OCI-LY1 (cell line): ENCODE measurements around the gene AJM1.
"Not testable (repeated sequence)": the region's sequence is repeated elsewhere in the genome, so short reads cannot be mapped to it uniquely, and the experiment has no call there.

Source experiments
- H2AFZ ChIP-seq: fragments of 200-600 bp; sonication (generic), shearing (Covaris generic); 2 replicates; pipeline ENCODE4 v1.6.0; 2014; ENCODE audit warnings: antibody characterized with exemption, mild to moderate bottlenecking, low read length
- H3F3A ChIP-seq: fragments of 200-600 bp; sonication (generic), shearing (Covaris generic); 2 replicates; pipeline ENCODE4 v1.6.0; 2014; ENCODE audit warnings: mild to moderate bottlenecking, antibody characterized with exemption, low read length, moderate library complexity; ENCODE audit not compliant: insufficient read depth
- H3K27ac ChIP-seq: fragments of 200-600 bp; sonication (generic); 2 replicates; pipeline ENCODE4 v1.5.1; 2014; ENCODE audit warnings: low read length, mixed run types, mild to moderate bottlenecking, low read depth; ENCODE audit not compliant: poor library complexity, severe bottlenecking
- H3K27me3 ChIP-seq: fragments of 200-600 bp; sonication (generic); 2 replicates; pipeline ENCODE4 v1.6.0; 2014; ENCODE audit warnings: antibody characterized with exemption, mild to moderate bottlenecking, low read length, moderate library complexity; ENCODE audit not compliant: insufficient read depth
- H3K36me3 ChIP-seq: fragments of 200-600 bp; sonication (generic); 2 replicates; pipeline ENCODE4 v1.6.1; 2014; ENCODE audit warnings: mild to moderate bottlenecking, antibody characterized with exemption, low read length, moderate library complexity, mixed read lengths; ENCODE audit not compliant: insufficient read depth
- H3K4me1 ChIP-seq: fragments of 200-600 bp; sonication (generic); 2 replicates; pipeline ENCODE4 v1.5.1; 2014; ENCODE audit warnings: mild to moderate bottlenecking, low read length, moderate library complexity; ENCODE audit not compliant: insufficient read depth, severe bottlenecking
- H3K4me2 ChIP-seq: fragments of 200-600 bp; sonication (generic), shearing (Covaris generic); 2 replicates; pipeline ENCODE4 v1.6.1; 2014; ENCODE audit warnings: low read length
- H3K4me3 ChIP-seq: fragments of 200-600 bp; sonication (generic); 2 replicates; pipeline ENCODE4 v1.5.1; 2014; ENCODE audit warnings: low read length, low read depth, mild to moderate bottlenecking, mixed read lengths; ENCODE audit not compliant: poor library complexity, severe bottlenecking
- H3K79me2 ChIP-seq: fragments of 200-600 bp; shearing (Covaris generic); 2 replicates; pipeline ENCODE4 v1.6.1; 2016; ENCODE audit warnings: mixed run types, low read length, mixed read lengths; ENCODE audit not compliant: insufficient read depth
- H3K9ac ChIP-seq: fragments of 200-600 bp; sonication (generic), shearing (Covaris generic); 2 replicates; pipeline ENCODE4 v1.6.1; 2014; ENCODE audit warnings: mild to moderate bottlenecking, low read length, mixed read lengths
- H3K9me2 ChIP-seq: fragments of 200-600 bp; sonication (generic), shearing (Covaris generic); 2 replicates; pipeline ENCODE4 v1.6.1; 2014; ENCODE audit warnings: low read depth, mild to moderate bottlenecking, low read length, mixed read lengths
- H3K9me3 ChIP-seq: fragments of 200-600 bp; shearing (Covaris generic); 2 replicates; pipeline ENCODE4 v1.6.1; 2014; ENCODE audit warnings: low read length, mixed read lengths
- H4K20me1 ChIP-seq: fragments of 200-600 bp; sonication (generic), shearing (Covaris generic); 2 replicates; pipeline ENCODE4 v1.6.0; 2016; ENCODE audit warnings: mild to moderate bottlenecking, low read length; ENCODE audit not compliant: insufficient read depth
- EZH2 ChIP-seq: fragments of 200-600 bp; sonication (generic), shearing (Covaris generic); IDR thresholded peaks from 2 replicates; pipeline ENCODE4 v1.8.0; 2017; ENCODE audit warnings: borderline replicate concordance, mixed run types, mild to moderate bottlenecking, antibody characterized with exemption, low read length, moderate library complexity, mixed read lengths
- TF ChIP-seq, protein P1 (sequence below): fragments of 200-600 bp; sonication (generic), shearing (Covaris generic); IDR thresholded peaks from 2 replicates; pipeline ENCODE4 v1.5.1; 2017; ENCODE audit warnings: mild to moderate bottlenecking, antibody characterized with exemption, low read length, moderate library complexity, mixed read lengths

AJM1 gene

DNA sequence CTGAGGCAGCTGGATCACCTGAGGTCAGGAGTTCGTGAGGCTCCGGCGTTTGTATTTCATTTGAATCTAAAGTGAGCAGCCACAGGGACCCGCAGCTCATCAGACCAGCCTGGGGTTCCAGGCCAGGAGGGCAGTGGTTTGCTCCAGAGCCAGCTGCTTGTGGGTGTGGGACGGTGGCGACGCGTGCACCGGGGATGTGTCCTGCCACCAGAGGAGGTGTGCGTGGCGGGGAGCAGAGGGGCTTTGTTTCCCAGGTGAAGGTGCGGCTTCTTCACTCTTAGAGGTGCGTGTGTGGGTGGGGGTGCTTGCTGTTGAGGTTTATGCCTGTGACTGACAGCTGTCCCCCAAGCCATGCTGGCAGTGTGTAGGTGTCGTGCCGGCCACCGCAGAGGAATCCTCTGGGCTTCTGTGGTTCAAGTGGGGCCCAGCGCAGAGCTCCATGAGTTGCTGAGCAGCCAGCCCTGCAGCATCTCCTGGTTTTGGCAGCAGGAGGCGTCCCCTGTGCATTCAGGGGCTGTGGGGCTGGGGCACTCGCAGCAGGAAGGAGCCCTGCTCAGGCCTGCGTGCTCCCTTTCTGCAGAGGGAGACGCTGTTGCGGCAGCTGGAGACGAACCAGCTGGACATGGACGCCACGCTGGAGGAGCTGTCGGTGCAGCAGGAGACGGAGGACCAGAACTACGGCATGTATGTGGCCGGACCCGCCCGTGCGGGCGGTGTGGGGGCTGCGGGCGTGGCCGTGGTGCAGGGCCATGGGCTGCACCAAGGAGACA, 6.9 kb upstream of the AJM1 start:
- Histone ChIP-seq H3K9ac (no peak overlapping the region), H3K9me2 (no peaks in the 10 kb centered on the region), H3F3A (no peaks in the 10 kb centered on the region), H3K4me2 (no peak overlapping the region), H3K4me3 (no peak overlapping the region), H3K27ac (no peak overlapping the region), H3K4me1 (no peaks in the 10 kb centered on the region), H3K27me3 (no peaks in the 10 kb centered on the region), H4K20me1 (no peaks in the 10 kb centered on the region), H2AFZ (no peak overlapping the region), H3K9me3 (no peaks in the 10 kb centered on the region), H3K36me3 (peaks cover 56% of the 10 kb centered on the region), H3K79me2 (no peaks in the 10 kb centered on the region)
- TF ChIP-seq, protein P1, sequence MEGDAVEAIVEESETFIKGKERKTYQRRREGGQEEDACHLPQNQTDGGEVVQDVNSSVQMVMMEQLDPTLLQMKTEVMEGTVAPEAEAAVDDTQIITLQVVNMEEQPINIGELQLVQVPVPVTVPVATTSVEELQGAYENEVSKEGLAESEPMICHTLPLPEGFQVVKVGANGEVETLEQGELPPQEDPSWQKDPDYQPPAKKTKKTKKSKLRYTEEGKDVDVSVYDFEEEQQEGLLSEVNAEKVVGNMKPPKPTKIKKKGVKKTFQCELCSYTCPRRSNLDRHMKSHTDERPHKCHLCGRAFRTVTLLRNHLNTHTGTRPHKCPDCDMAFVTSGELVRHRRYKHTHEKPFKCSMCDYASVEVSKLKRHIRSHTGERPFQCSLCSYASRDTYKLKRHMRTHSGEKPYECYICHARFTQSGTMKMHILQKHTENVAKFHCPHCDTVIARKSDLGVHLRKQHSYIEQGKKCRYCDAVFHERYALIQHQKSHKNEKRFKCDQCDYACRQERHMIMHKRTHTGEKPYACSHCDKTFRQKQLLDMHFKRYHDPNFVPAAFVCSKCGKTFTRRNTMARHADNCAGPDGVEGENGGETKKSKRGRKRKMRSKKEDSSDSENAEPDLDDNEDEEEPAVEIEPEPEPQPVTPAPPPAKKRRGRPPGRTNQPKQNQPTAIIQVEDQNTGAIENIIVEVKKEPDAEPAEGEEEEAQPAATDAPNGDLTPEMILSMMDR: no peak
- TF ChIP-seq EZH2: no peak

DNA sequence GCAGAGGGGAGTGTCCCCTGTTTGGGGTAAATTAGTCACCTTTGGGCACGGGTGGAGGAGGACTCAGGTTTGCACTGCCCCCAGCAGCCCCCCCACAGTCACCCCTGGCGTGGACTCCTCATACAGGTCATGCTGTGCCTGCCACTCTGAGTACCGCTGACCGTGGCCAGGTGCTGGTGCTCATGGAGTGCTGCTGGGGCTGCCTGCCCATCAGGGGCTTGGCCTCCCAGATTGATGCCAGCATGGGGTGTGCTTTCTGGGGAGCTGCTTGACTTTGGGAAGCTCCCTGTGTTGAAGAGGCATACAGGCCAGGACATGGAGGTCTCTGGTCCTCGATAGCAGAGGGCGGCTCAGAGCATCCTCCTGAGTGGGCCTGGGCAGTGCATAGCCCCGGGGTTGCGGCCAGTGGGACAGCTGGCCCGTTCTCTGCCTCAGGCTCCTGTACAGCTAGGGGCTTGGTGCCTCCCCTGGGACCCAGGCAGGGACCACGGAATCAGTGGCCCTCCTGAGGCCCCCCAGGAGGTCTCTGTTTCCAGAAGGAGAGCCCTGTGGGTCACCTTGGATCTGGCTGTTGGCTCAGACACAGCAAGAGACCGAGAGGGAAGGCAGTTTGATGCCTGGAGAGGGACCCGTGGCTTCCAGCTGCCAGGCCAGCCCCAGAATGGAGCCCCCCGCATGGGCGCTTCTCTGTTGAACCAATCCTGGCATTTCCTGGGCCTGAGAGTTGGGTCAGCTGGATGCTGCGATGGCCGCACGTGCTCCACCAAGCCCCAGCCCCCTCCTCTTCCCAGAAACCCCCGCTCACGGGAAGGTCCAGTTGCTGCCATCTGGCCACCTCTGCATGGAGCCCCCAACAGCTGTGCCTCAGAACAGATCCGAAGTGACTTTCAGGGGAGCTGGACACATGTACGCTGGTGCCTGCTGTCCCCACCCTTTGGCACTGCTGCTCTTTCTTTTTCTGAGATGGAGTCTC, 6.1 kb upstream of the AJM1 start:
- Histone ChIP-seq H4K20me1 (no peaks in the 10 kb centered on the region), H3K9me3 (no peaks in the 10 kb centered on the region), H3K4me3 (no peak overlapping the region), H2AFZ (no peak overlapping the region), H3K27me3 (no peaks in the 10 kb centered on the region), H3F3A (no peaks in the 10 kb centered on the region), H3K4me1 (peaks cover 3% of the 10 kb centered on the region), H3K27ac (no peak overlapping the region), H3K79me2 (no peaks in the 10 kb centered on the region), H3K36me3 (peaks cover 56% of the 10 kb centered on the region), H3K4me2 (no peak overlapping the region), H3K9ac (no peak overlapping the region), H3K9me2 (no peaks in the 10 kb centered on the region)
- TF ChIP-seq, protein P1: no peak
- no peak for TF ChIP-seq EZH2

DNA sequence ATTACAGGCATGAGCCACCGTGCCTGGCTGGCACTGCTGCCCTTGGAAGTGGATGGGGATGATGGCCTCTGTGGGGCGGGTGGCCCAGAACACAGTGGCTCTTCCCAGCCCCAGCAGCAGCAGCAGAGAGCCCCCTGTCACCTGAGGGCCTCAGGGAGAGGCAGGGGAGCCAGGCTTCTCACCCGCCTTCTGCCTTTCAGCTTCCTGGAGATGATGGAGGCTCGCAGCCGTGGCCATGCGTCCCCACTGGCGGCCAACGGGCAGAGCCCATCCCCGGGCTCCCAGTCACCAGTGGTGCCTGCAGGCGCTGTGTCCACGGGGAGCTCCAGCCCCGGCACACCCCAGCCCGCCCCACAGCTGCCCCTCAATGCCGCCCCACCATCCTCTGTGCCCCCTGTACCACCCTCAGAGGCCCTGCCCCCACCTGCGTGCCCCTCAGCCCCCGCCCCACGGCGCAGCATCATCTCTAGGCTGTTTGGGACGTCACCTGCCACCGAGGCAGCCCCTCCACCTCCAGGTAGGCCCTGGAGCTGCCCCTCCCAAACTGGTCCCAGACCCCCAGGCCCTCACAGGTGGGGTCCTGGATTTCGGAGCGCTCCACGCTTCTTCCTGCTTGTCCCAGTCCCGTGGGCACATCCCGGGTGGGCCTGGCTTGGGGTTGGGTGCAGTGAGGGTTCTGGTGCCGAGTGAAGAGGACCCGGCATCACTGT, 5.0 kb upstream of the AJM1 start:
- Histone ChIP-seq H3F3A (no peaks in the 10 kb centered on the region), H3K27me3 (no peaks in the 10 kb centered on the region), H3K36me3 (peaks cover 46% of the 10 kb centered on the region), H3K4me3 (no peak overlapping the region), H3K4me1 (peaks cover 13% of the 10 kb centered on the region), H4K20me1 (no peaks in the 10 kb centered on the region), H3K4me2 (no peak overlapping the region), H3K9me3 (no peaks in the 10 kb centered on the region), H3K79me2 (no peaks in the 10 kb centered on the region), H3K9me2 (no peaks in the 10 kb centered on the region), H2AFZ (no peak overlapping the region), H3K9ac (no peak overlapping the region), H3K27ac (no peak overlapping the region)
- TF ChIP-seq EZH2: no peak
- TF ChIP-seq, protein P1: no peak

DNA sequence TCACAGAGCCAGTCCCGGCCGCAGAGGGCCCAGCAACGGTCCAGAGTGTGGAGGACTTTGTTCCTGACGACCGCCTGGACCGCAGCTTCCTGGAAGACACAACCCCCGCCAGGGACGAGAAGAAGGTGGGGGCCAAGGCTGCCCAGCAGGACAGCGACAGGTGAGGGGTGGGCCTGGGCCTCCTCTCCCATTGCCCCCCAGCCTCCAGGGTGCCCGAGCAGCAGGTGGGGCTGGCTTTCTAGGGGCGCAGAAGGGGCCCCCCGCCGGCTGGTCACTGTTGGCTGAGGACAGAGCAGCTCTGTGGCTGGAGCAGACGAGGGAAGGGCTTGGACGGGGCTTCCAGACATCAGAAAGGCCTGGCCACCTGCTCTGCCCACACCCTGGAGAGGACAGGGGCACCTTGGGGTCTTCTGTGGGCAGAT, 4.4 kb upstream of the AJM1 start:
- H3K9me3 ChIP-seq, H3K27ac ChIP-seq, H3K27me3 ChIP-seq, H3K9ac ChIP-seq, H2AFZ ChIP-seq, H3K9me2 ChIP-seq, H4K20me1 ChIP-seq, H3F3A ChIP-seq, H3K4me2 ChIP-seq, H3K4me3 ChIP-seq, H3K79me2 ChIP-seq: not testable (repeated sequence)
- Histone ChIP-seq H3K36me3 (peaks cover 41% of the 10 kb centered on the region), H3K4me1 (peaks cover 16% of the 10 kb centered on the region)
